Hematopoietic multipotent progenitor cell treated with erythropoietin and hydrocortisone succinate and interleukin-3 and kit ligand, for 4 days (in vitro differentiated cells): ENCODE results near the gene GPATCH11.

Experiments
- DNase-seq: peaks from one replicate; pipeline ENCODE4 v3.0.0-alpha.2; 2015

Gene GPATCH11

DNA sequence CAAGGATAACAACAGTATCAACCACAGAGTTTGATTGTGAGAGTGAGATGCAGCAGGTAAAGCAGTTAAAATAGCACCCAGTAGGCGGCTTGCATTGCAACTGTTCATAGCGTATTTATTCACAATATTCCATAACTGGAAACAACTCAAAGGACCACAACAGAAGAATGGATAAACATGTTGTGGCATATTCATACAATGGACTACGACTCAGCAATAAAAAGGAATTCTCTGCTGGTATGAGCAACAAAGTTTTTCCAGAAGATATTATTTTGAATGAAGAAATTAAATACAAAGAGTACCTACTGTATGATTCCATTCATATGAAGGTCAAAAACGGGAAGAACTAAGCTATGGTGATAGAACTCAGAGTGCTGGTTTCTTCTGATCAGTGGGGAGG lies 25.2 kb downstream of the GPATCH11 start:
- DNase-seq, result no peak

DNA sequence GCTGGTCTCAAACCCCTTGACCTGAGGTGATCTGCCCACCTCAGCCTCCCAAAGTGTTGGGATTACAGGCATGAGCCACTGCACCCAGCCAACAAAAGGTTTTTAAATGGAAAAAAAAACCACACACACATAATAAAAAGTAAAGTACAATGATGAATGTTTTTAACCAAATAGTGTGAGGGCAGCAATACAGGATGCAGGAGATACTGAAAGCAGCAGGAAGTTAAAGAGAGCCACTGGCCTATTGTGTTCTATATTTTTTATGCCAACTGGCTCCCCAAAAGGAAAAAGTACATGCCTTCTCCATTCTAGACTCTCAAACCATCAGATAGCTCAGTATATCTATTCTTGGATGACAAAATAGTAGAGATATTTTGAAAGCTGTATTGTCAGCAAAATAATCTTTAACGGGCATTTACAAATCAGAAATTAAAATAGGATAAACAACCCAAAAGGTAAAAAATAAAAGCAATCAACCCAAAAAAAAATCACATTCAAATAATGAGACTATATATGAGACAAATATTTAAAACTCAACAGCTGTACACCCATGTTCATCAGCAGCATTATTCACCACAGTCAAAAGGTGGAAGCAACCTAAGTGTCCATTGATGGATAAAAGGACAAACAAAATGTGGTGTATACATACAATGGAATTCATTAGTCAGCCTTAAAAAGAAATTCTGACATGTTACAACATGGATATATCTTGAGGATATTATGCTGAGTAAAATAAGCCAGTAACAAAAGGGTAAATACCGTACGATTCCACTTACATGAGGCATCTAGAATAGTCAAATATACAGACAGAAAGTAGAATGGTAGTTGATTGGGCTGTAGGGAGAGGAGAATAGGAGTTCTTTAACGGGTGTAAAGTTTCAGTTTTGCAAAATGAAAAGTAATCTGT lies 26.2 kb downstream of the GPATCH11 start:
- no peak for DNase-seq

- no peak for DNase-seq
Measured at GRCh38 chr2:37111958-37112357, 27.6 kb downstream of the GPATCH11 start.

- no peak for DNase-seq
Measured at GRCh38 chr2:37117566-37117965, 33.2 kb downstream of the GPATCH11 start.

GRCh38 chr2:37119157-37119556 lies 34.8 kb downstream of the GPATCH11 start:
- peak; percentile 34 for DNase-seq

GRCh38 chr2:37125416-37125815 lies 41.1 kb downstream of the GPATCH11 start:
- no peak for DNase-seq

- no peak for DNase-seq
Measured at GRCh38 chr2:37132914-37133313, 48.6 kb downstream of the GPATCH11 start.

DNA sequence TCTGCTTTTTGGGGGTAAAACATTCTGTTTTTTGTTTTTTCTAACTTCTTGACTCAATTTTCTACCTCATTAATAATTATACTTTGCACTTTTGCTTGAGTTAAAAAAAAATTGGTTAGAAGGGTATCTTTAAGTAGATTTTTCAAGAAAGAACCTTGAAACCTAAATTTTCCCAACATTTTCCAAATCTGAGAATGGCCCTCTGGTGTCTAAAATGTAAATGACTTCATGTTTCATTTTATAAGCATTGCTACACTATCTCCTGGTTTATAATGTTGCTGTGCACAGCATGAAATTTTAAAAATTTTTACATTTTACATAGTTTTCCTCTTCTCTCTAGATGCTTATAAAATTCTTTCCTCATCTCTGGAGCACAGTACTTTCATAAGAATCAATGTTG lies 58.2 kb downstream of the GPATCH11 start:
- DNase-seq, result no peak

DNA sequence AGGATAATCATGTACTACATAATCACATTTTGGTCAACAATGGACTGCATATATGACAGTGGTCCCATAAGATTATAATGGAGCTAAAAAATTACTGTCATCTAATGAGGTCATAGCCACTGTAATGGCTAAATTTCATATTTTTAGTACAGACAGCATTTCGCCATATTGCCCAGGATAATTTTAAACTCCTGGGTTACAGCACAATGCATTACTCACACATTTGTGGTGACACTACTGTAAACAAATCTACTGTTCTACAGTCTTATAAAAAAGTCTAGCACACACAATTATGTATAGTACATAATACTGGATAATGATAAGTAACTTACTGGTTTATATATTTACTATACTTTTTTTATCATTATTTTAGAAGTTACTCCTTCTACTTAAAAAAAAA lies 59.7 kb downstream of the GPATCH11 start:
- DNase-seq, result no peak

DNA sequence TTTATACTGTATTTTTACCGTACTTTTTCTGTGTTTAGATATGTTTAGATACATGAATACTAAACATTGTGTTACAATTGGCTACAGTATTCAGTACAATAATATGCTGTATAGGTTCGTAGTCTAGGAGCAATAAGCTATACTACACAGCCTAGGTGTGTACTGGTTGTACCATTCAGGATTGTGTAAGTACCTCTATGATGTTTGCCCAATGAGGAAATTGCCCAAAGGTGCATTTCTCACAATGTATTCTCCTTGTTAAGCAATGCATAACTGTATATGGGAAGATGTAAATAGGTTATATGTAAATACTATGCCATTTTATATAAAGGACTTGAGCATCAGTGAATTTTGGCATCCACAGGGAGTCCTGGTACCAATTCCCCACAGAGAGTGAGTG lies 61.7 kb downstream of the GPATCH11 start:
- no peak for DNase-seq

- no peak for DNase-seq
Measured at GRCh38 chr2:37148325-37148724, 64.0 kb downstream of the GPATCH11 start.
